OCI-LY3 (cell line): ENCODE data around the gene CCNE1.

Experiments
- CTCF ChIP-seq: fragments of 200-600, 300-600 bp; sonication (generic); IDR thresholded peaks from 2 replicates; pipeline ENCODE4 v1.5.1; 2014; ENCODE audit warnings: antibody characterized with exemption, low read length, low read depth
- EZH2phosphoT487 ChIP-seq: fragments of 200-600 bp; shearing (Covaris generic); IDR thresholded peaks from 2 replicates; pipeline ENCODE4 v1.6.1; 2018; ENCODE audit warnings: antibody characterized with exemption, mixed run types, low read depth

DNA sequence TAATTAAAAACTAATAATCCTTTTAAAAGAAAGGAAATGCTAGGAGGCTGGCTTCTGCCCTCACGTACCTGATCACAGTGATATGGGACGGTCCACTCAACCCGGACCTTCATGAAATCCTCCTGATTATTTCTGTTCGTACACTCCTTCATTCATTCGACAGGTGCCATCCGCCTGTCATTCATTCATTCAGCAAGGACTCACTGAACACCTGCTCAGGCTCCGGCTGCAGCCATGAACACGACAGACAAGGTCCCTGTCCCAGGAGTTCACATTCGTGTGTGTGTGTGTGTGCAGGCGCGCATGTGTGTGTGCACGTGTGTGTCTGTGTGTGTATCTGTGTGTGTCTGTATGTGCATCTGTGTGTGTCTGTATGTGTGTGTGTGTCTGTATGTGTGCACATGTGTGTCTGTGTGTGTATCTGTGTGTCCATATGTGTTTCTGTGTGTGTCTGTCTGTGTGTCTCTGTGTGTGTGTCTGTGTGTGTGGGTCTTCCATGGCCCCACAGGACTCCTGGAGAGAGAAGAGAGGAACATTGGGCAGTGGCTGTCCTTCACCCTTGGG, 28.1 kb upstream of the CCNE1 start:
- no peak for TF ChIP-seq CTCF
- TF ChIP-seq EZH2phosphoT487 = no peak
